GM18507 (cell line): ENCODE measurements around the gene FAM151A.

Source experiments
- DNase-seq: peaks from one replicate; pipeline ENCODE4 v3.0.0; 2011; ENCODE audit warnings: low read depth; ENCODE audit not compliant: insufficient read length; ENCODE audit errors: extremely low spot score
- FAIRE-seq: peaks from 2 replicates; lab custom pipeline; 2011; peaks lifted over from hg19 to GRCh38; lab: Jason Lieb, UNC

FAM151A gene

DNA sequence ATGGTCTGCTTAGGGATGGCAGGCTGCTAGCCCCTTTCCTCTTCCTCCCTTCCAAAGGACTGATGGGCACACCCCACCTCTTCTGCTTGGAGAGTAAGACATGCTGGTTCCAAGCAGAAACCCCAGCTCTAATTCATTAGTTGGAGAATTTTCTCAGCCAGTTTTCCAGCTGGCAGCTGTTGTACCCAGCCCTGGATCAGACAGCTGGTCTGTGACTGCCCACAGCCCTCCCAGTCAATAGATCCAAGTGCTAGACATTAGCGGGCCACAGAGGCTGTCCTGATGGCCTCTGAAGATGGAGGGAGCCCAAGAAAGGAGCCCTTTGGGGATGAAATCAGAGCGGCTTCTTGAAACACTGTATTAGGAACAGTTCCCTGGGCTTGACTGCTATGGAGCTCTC, 39.5 kb downstream of the FAM151A start:
- no peak for FAIRE-seq
- DNase-seq: no peak

- FAIRE-seq (no peak), DNase-seq (no peak)
Measured at GRCh38 chr1:54583307-54583686, 40.0 kb downstream of the FAM151A start.

- FAIRE-seq: no peak
- DNase-seq: no peak
Measured at GRCh38 chr1:54582566-54583306, 40.6 kb downstream of the FAM151A start.

- no peak for DNase-seq
- FAIRE-seq: no peak
Measured at GRCh38 chr1:54581621-54582035, 41.7 kb downstream of the FAM151A start.

- FAIRE-seq (no peak), DNase-seq (no peak)
Measured at GRCh38 chr1:54580856-54581550, 42.3 kb downstream of the FAM151A start.

DNA sequence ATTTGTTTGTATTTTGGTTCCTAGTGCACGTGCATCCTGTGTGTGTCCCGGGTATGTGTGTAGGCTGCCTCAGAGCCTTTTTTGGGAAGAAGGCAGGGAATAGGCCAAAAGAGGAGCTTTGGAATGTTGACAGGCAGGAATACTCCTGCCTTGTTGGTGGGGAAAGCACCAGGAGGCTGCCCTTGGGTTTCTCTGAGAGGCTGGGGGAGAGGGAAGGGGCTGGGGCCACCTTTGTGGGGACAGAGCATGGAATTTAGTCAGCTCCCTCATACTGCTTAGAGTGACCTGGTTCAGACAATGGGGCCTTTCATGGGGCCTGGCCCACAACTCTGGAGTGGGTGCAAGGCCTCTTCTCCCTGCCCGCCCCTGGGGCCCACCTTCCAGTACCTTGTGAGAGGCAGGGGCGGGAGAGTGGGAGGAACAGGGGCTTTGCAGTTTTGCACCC, 44.0 kb downstream of the FAM151A start:
- DNase-seq: no peak
- no peak for FAIRE-seq

DNA sequence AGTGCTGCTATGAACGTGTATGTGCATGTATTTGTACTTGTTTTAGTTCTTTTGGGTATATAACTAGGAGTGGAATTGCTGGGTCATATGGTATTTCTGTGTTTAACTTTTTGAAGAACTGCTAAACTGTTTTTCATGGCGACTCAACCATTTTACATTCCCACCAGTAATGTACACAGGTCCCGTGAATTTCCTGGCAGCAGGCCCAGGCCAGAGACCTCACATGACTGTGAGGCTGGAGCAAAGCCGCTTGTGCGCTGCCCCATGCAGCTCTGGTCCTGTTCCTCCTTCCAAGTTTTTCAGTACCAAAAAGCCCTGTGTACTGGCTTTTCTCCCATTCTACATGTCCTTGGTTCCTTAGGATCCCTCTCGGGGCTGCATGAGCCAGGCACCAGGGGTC, 45.7 kb downstream of the FAM151A start:
- no peak for FAIRE-seq

DNA sequence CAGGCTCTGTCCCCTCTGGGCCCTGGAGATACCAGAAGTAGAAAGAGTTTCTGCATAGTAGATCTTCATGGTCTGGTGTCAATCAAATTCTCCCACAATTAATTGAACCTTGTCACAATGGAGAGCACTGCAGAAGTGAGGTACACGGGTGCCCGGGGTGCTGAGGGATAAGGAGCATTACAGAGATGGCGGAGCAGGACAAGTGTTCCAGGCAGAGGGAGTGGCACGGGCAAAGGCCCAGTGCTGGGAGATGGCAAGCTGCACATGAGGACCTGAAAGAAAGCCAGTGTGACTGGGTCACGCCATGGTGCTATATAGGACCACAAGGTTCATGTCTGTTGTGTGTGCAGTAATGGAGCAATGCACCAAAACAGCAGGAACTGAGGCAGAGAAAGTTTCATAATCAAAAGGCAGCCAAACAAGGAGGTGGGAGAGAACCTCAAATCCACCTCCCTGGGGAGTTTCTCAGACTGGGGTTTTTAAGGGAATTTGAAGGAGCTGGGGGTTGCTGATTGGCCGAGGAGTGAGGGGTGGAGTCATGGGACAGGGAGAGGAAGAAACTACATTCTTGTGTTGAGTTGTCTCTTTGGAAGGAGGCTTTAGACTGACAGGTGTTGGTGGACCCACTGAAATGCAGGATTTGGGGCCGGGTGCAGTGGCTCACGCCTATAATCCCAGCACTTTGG, 47.6 kb downstream of the FAM151A start:
- DNase-seq: no peak
- FAIRE-seq: no peak

More for the DNA sequence above, 45.7 kb downstream of the FAM151A start:
- no peak for DNase-seq

GRCh38 chr1:54575161-54575560, 48.2 kb downstream of the FAM151A start:
- FAIRE-seq (no peak), DNase-seq (no peak)

DNA sequence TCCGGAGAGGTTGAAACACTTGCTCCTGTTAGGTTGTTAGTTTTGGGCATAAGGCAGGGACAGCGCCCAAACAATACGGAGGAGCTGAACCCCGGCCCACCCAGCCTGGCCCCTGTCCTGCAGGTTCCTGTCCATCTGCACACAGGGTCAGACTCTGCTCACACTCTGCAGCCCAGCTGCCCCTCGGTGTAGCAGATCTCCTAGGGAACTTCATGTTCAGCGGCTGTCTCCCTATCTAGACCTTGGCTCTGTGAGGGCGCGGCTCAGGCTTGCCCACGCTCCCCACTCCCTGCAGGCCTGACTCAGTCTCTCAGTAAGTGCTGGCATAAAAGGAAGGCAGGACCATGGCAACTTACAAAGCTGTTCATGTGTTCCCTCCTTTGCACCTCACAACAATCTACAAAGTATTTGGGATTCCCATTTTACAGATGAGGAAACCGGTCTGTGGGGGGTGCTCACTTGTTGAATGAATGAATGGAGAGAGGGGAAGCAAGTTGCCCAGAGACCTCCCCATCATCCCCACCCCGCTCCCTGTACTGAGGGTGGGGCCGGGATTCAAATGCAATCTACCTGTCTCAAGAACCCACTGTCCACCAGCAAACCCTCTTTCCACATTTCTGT, 49.1 kb downstream of the FAM151A start:
- no peak for FAIRE-seq

DNA sequence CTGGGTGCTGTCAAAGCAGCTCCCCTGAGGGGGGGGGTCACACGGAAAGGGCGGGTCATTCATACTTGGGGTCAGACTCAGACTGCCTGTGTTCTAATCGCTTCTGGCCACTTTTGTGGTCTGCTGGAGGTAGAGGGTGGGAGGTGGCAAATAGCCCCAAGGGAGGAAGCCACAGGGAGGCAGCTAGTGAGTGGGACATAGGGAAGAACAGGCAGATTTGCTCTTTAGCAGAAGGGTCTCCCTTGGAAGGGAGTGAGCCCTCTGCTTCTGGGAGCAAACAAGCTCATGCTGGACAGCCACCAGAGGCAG, 50.8 kb downstream of the FAM151A start:
- no peak for FAIRE-seq
- no peak for DNase-seq

More for the DNA sequence above, 49.1 kb downstream of the FAM151A start:
- no peak for DNase-seq

GRCh38 chr1:54571803-54572541, 51.4 kb downstream of the FAM151A start:
- FAIRE-seq: no peak
- no peak for DNase-seq

DNA sequence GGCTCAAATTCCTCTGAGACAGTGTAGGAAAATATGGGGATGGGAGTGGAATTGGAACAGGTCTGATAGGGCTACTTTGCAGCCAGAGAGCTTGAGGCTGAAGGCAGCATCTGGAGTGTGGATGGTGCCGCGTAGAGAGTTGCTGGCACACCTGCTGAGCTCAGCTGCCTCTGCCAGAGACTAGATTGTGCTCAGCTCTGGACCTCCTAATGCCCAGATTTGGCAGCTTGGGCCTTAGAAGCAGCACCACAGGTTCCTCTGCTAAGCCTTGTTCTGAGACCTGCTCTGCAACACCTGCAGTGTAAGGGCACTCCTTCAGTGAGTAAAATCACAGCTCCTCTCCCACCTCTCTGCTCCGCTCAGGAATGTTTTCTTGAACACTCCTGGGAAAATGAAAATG, 52.0 kb downstream of the FAM151A start:
- DNase-seq: no peak
- FAIRE-seq: no peak

- no peak for FAIRE-seq
- no peak for DNase-seq
Measured at GRCh38 chr1:54570161-54570560, 53.2 kb downstream of the FAM151A start.

DNA sequence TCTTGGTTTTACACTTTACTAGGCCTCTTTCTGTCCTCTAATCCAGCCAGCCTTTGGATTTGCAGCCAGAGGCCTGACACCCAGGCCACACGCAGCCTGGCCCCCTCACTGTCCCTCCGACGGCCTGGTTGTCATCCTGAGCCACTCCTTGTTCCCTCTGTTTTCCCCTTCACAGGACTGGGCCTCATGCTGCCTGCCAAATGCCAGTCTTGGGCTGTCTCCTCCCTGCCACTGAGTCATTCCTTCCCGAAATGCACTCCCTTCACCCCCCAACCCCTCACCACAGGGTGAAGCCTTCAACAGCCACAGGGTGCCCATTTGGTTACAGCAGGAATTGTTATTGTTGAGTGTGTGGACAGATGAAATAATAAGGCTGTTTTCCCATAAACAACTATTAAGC, 54.0 kb downstream of the FAM151A start:
- no peak for FAIRE-seq
- no peak for DNase-seq

DNA sequence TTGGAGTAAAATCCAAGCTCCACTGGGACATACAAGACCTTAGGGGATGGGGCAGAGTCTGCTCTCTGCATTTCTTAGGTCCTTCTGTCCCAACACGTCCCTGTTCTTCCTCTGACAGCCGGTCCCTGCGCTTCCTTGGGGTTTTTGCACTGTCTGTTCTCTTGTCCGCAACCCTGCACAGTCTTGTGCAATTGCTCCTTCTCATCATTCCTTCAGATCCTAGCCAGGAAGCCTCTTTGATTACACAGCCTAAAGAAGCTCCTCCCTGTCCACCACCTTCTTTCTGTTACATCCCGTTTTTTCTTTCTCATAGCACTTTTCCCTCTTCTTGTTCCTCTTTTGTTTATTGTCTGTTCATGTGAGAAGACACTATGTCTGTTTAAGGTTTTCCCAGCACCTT, 55.4 kb downstream of the FAM151A start:
- no peak for DNase-seq
- FAIRE-seq: no peak

DNA sequence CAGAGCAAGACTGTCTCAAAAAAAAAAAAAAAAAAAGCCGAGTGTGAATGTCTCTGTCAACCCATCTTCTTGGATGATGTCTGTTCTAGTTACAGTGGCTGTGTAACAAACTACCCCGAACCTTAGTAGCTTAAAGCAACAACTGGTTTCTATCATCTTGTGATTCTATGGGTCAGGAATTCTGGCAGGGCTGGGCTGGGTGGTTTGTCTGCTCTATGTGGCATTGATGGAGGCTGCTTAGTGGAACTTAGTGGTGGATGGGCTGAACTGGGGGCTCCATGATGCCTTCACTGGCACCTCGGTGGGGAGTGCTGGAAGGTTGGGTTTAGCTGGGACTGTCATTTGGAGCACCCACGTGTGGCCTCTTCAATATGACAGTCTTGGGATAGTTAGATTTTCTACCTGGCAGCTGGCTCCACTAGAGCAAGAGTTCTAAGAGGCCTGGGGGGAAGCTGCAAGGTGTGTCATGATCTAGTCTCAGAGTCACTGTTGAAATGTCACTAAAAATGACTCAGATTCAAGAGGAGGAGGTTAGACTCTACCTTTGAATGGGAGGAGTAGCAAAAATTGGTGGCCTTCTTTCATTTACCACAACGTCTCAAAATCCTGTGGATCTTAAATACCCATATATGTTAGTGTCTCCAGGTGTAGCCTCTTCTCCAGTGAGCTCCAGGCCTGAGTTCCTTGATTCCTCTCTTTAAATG, 56.7 kb downstream of the FAM151A start:
- DNase-seq (no peak), FAIRE-seq (no peak)

DNA sequence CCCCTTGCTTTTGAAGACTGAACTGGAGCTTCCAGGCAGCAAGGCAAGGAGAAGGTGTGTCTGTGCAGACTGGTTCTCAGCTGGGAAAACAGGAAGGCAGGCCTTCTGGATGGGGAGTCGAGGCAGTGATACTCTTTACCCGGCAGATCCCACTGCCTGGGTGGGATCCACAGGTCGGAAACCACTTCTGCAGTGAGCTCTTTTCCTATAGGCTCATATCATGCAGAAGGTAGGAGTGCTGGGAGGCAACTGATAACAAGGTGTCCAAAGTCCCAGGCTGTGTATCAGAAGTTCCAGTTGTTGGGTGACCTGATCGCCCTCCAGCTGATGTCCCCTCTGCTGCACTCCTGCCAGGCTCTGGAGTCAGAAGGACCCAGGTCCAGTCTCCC, 58.2 kb downstream of the FAM151A start:
- no peak for FAIRE-seq
- DNase-seq: no peak
